SHP77 (cell line): ENCODE results near the gene DRAM1.
"Not testable (repeated sequence)": the region's sequence is repeated elsewhere in the genome, so short reads cannot be mapped to it uniquely, and the experiment has no call there.

Experiments used
- DNase-seq, 2 experiments: peaks; one replicate each; lab custom pipeline; 2025; lab: John Stamatoyannopoulos, UW

Gene DRAM1

GRCh38 chr12:101859664-101860607 lies 17.4 kb upstream of the DRAM1 start:
- DNase-seq, result no peak

GRCh38 chr12:101861688-101862087 lies 15.7 kb upstream of the DRAM1 start:
- not testable (repeated sequence) for DNase-seq

GRCh38 chr12:101862245-101862644 lies 15.1 kb upstream of the DRAM1 start:
- no peak for DNase-seq

GRCh38 chr12:101863981-101864380 lies 13.4 kb upstream of the DRAM1 start:
- no peak for DNase-seq

GRCh38 chr12:101866615-101867373 lies 10.6 kb upstream of the DRAM1 start:
- no peak for DNase-seq

GRCh38 chr12:101867619-101868018 lies 9.8 kb upstream of the DRAM1 start:
- not testable (repeated sequence) for DNase-seq

DNA sequence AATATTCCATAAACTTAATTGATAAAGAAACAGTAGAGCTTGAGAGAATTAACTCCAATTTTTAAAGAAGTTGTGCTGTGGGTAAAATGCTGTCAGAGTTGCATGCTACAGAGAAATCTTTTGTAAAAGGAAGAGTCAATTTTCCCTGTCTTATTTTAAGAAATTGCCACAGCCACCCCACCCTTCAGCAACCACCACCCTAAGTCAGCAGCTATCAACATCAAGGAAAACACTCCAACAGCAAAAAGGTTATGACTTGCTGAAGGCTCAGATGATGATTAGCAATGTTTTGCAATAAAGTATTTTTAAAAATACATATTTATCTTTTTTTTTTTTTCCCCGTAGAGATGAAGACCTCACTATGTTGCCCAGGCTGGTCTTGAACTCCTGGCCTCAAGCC lies 6.5 kb upstream of the DRAM1 start:
- no peak for DNase-seq

GRCh38 chr12:101875162-101875561 lies 2.2 kb upstream of the DRAM1 start:
- no peak for DNase-seq

GRCh38 chr12:101876322-101876860 lies 989 bp upstream of the DRAM1 start:
- no peak for DNase-seq

GRCh38 chr12:101877806-101878242 lies 444 bp downstream of the DRAM1 start:
- no peak for DNase-seq

DNA sequence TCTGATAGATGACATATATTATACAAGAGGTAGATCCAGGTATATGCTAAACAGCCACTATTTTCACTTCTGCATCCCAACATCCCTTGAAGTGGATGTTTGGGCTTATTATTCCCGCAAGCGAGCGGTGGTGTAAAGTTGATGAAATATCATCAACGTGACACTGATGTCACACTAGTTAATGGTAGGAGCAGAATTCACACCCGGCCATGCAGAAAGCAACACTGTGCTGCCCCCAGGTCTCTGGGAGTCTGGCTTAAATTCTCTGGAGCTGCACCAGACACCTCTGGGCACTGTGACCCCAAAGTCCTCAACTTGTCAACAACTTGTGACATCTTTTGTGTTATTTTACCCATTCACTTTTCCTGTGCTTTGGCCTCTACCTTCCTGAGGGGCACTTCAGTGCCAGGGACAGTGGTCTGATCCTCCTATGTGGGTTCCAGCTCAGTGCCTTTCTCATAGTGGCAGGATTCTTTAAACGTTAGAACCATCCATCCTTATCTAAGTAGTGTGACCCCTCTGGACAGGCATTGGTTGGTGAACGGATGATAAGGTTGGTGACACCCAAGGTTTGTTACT lies 952 bp downstream of the DRAM1 start:
- DNase-seq, result no peak

DNA sequence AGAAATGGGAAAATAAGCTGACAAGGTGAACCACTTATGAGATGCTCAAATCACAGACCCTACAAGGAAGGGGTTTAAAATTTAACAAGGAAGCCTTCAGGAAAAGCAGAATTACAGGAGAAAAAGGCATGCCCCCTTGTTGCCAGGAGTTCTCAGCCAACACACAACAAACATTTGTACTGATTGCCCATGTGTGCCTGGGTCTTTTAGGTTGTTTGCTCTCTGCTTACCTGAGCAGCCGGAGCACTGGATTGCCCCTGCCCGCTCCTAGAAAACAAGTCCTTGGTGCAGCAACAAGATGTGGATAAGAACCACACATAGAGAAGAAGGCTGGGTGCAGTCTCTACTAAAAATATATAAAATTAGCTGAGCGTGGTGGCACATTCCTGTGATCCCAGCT lies 3.4 kb downstream of the DRAM1 start:
- DNase-seq, result no peak

- no peak for DNase-seq
These were observed 3.8 kb downstream of the DRAM1 start for GRCh38 chr12:101881228-101881627.

DNA sequence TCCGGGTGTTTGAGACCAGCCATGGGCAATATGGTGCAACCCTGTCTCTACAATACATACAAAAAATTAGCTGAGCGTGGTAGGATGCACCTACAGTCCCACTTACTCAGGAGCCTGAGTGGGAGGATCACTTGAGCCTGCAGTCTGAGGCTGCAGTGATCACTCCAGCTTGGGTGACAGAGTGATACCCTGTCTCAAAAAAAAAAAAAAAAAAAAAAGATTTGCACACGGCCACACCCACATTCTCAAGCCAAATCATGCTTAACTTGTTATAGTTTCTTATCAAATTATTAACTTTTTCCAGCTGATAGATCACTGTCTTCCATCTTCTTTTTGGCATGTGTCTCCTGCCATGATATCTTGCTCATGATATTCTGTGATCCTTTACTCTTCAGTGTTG lies 6.8 kb downstream of the DRAM1 start:
- no peak for DNase-seq

- not testable (repeated sequence) for DNase-seq
These were observed 7.5 kb downstream of the DRAM1 start for GRCh38 chr12:101884781-101885340.

- DNase-seq, result no peak
These were observed 8.7 kb downstream of the DRAM1 start for GRCh38 chr12:101885912-101886561.

DNA sequence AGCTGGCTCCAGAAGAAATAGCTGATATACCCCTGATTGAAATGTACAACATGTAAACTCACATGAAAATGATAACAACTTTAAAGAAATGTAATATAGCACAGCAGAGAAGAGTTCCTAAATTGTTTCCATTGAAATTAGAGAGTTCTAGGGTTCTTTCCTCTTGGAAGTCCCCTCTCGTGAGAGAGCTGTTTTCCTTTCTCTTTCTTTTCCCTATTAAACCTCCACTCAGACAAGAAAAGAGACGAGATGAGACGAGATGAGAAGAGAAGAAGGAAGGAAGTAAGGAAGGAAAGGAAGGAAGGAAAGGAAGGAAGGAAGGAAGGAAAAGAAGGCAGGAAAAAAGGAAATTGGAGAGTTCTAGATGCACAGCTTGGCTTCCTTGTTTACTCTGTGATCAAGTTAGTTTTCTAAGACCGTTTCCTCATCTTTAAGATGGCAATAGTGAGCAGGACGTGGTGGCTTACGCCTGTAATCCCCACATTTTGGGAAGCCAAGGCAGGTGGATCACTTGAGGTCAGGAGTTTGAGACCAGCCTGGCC lies 11.9 kb downstream of the DRAM1 start:
- no peak for DNase-seq

GRCh38 chr12:101891462-101891971 lies 14.1 kb downstream of the DRAM1 start:
- no peak for DNase-seq

GRCh38 chr12:101892794-101893193 lies 15.4 kb downstream of the DRAM1 start:
- no peak for DNase-seq

GRCh38 chr12:101901777-101902176 lies 24.4 kb downstream of the DRAM1 start:
- no peak for DNase-seq

GRCh38 chr12:101902641-101903040 lies 25.3 kb downstream of the DRAM1 start:
- no peak for DNase-seq
